HepG2 (cell line): ENCODE measurements around the gene NKAIN4. TPM values are rescaled to one million over a fixed set of nuclear protein-coding genes. Genes with fewer than 3 reads are reported as not detected.
A peak's percentile ranks its signal among the peaks of the same experiment; 100 is the strongest.

Source experiments
- ATF1 ChIP-seq: IDR thresholded peaks from 2 replicates; pipeline ENCODE4 v1.6.1; 2016; ENCODE audit warnings: mild to moderate bottlenecking, control low read depth
- EEA1 ChIP-seq: sonication (generic); formaldehyde crosslinking; IDR thresholded peaks from 2 replicates; pipeline ENCODE4 v1.5.1; 2020; ENCODE audit warnings: mild to moderate bottlenecking, missing genetic modification reagents, borderline replicate concordance
- FOXJ3 ChIP-seq: sonication (generic); formaldehyde crosslinking; IDR thresholded peaks from 2 replicates; pipeline ENCODE4 v1.4.0; 2020; ENCODE audit warnings: missing genetic modification reagents, mild to moderate bottlenecking, borderline replicate concordance
- GABPB1 ChIP-seq: IDR thresholded peaks from 2 replicates; pipeline ENCODE4 v1.6.1; 2016; ENCODE audit warnings: mild to moderate bottlenecking, missing genetic modification reagents, moderate library complexity, missing compliant biosample characterization
- GATA4 ChIP-seq: sonication (generic); IDR thresholded peaks from 2 replicates; pipeline ENCODE4 v1.6.1; 2016; ENCODE audit warnings: antibody characterized with exemption, low read depth, borderline replicate concordance
- MIXL1 ChIP-seq: IDR thresholded peaks from 2 replicates; pipeline ENCODE4 v1.6.1; 2016
- SAP130 ChIP-seq: IDR thresholded peaks from 2 replicates; pipeline ENCODE4 v1.6.1; 2016; ENCODE audit warnings: low read depth
- TBL1XR1 ChIP-seq: fragments of 150-350 bp; IDR thresholded peaks from 2 replicates; pipeline ENCODE4 v1.6.1; 2014; ENCODE audit warnings: borderline replicate concordance, low read length; ENCODE audit not compliant: partially characterized antibody
- YEATS4 ChIP-seq: sonication (generic); formaldehyde crosslinking; IDR thresholded peaks from 2 replicates; pipeline ENCODE4 v1.4.0; 2020; ENCODE audit warnings: missing genetic modification reagents, borderline replicate concordance
- ZBTB3 ChIP-seq: sonication (generic); formaldehyde crosslinking; IDR thresholded peaks from 2 replicates; pipeline ENCODE4 v1.4.0; 2020; ENCODE audit warnings: low read depth, mild to moderate bottlenecking, moderate library complexity, missing genetic modification reagents, borderline replicate concordance
- ZFP36L2 ChIP-seq: sonication (generic); formaldehyde crosslinking; IDR thresholded peaks from 2 replicates; pipeline ENCODE4 v1.4.0; 2020; ENCODE audit warnings: missing genetic modification reagents
- ZNF30 ChIP-seq: sonication (generic); formaldehyde crosslinking; IDR thresholded peaks from 2 replicates; pipeline ENCODE4 v1.5.0; 2020; ENCODE audit warnings: mild to moderate bottlenecking, missing genetic modification reagents
- polyA plus RNA-seq, 8 experiments: library from polyadenylated mRNA; depleted of rRNA in 3 of 8; stranded (reverse) in 7 of 8; unstranded in 1 of 8; fragments of >200 nt; fragmentation: Illumina TruSeq in 4 of 8; extraction: Trizol in 4 of 8; gene quantifications; 2 replicates each; pipeline versions ENCODE4 v1.2.1 to v1.2.3, GENCODE V29; 2011 to 2016; ENCODE audit warnings: low read depth in 4 of 8, missing spikeins in 1 of 8, mixed read lengths in 1 of 8; ENCODE audit not compliant: insufficient read depth in 1 of 8
- total RNA-seq, 5 experiments: library from RNA; depleted of rRNA; stranded (reverse); fragments of >200 nt; fragmentation: Illumina TruSeq; extraction: Trizol; gene quantifications; 2 replicates each; pipeline ENCODE4 v1.2.3, GENCODE V29; 2016; ENCODE audit warnings: low read depth in 1 of 5
- TF ChIP-seq, protein P1 (sequence below): sonication (generic); formaldehyde crosslinking; IDR thresholded peaks from 2 replicates; pipeline ENCODE4 v1.4.0; 2020; ENCODE audit warnings: mild to moderate bottlenecking, missing genetic modification reagents
- TF ChIP-seq, protein P2 (sequence below): sonication (generic); formaldehyde crosslinking; IDR thresholded peaks from 2 replicates; pipeline ENCODE4 v1.4.0; 2020; ENCODE audit warnings: missing genetic modification reagents
- TF ChIP-seq, protein P3 (sequence below): sonication (generic); formaldehyde crosslinking; IDR thresholded peaks from 2 replicates; pipeline ENCODE4 v1.4.0; 2020; ENCODE audit warnings: missing genetic modification reagents; ENCODE audit errors: not compliant biosample characterization
- TF ChIP-seq, protein P4 (sequence below): IDR thresholded peaks from 2 replicates; pipeline ENCODE4 v1.6.1; 2016; ENCODE audit warnings: low read depth, control low read depth
- TF ChIP-seq, protein P5 (sequence below): sonication (generic); formaldehyde crosslinking; IDR thresholded peaks from 2 replicates; pipeline ENCODE4 v1.5.0; 2020; ENCODE audit warnings: mild to moderate bottlenecking, missing genetic modification reagents, borderline replicate concordance
- TF ChIP-seq, protein P6 (sequence below): IDR thresholded peaks from 2 replicates; pipeline ENCODE4 v1.6.1; 2018; ENCODE audit warnings: missing genetic modification reagents, mild to moderate bottlenecking, missing compliant biosample characterization
- TF ChIP-seq, protein P7 (sequence below): sonication (generic); formaldehyde crosslinking; IDR thresholded peaks from 2 replicates; pipeline ENCODE4 v1.8.0; 2022; ENCODE audit warnings: missing genetic modification reagents, mild to moderate bottlenecking, borderline replicate concordance
- TF ChIP-seq, protein P8 (sequence below): IDR thresholded peaks from 2 replicates; pipeline ENCODE4 v1.6.1; 2016

NKAIN4 gene
- total and polyA plus RNA-seq, 2 of the 13 experiments (the other 11 are each of a cell fraction or from before 2014, with no cell fraction given), result not detected

DNA sequence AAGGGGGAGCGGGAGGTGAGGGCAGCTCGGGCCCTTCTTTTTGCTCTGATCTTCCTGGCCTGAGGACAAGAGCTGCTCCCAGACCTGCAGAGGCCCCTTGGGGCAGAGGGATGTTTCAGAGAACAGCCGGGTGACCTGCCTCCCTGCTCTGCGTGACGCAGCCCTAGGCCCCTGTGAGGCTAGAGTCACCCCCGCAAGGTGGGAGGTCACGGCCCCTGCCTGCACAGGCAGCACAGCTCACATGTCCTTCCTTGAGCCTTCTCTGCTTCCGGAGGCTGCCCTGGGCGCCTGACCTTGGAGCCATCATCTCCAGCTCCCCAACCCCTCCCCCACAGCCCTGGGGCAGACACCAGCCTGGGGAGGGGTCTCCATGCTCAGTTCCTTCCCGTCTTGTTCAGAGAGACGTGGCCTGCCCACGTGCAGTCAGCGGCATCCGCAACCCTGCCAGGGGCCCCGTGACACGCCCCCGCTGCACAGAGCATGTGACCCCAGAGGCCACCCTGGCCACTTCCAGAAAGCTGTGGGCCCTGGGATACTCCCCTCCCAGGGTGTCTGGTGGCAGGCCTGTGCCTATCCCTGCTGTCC, 18.8 kb downstream of the NKAIN4 start, which contains the start of gene BIRC7 (continued):
- TF ChIP-seq, protein P1, sequence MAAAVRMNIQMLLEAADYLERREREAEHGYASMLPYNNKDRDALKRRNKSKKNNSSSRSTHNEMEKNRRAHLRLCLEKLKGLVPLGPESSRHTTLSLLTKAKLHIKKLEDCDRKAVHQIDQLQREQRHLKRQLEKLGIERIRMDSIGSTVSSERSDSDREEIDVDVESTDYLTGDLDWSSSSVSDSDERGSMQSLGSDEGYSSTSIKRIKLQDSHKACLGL (CRISPR knock-in tag), result peak; percentile 87; the same call in 1 of the 2 replicates
- TF ChIP-seq ZFP36L2 (CRISPR knock-in tag) (no peak), TBL1XR1 (no peak), SAP130 (CRISPR knock-in tag) (peak; percentile 84), ATF1 (no peak), YEATS4 (CRISPR knock-in tag) (0 out of 2 replicates have a peak, but pooled peaks have one; percentile 26), EEA1 (CRISPR knock-in tag) (no peak), ZNF30 (CRISPR knock-in tag) (no peak), GATA4 (no peak), ZBTB3 (no peak), GABPB1 (CRISPR knock-in tag) (peak; percentile 62), FOXJ3 (CRISPR knock-in tag) (no peak), MIXL1 (CRISPR knock-in tag) (no peak)
- TF ChIP-seq, protein P2, sequence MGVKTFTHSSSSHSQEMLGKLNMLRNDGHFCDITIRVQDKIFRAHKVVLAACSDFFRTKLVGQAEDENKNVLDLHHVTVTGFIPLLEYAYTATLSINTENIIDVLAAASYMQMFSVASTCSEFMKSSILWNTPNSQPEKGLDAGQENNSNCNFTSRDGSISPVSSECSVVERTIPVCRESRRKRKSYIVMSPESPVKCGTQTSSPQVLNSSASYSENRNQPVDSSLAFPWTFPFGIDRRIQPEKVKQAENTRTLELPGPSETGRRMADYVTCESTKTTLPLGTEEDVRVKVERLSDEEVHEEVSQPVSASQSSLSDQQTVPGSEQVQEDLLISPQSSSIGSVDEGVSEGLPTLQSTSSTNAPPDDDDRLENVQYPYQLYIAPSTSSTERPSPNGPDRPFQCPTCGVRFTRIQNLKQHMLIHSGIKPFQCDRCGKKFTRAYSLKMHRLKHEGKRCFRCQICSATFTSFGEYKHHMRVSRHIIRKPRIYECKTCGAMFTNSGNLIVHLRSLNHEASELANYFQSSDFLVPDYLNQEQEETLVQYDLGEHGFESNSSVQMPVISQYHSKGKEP (CRISPR knock-in tag), result no peak
- TF ChIP-seq, protein P3, sequence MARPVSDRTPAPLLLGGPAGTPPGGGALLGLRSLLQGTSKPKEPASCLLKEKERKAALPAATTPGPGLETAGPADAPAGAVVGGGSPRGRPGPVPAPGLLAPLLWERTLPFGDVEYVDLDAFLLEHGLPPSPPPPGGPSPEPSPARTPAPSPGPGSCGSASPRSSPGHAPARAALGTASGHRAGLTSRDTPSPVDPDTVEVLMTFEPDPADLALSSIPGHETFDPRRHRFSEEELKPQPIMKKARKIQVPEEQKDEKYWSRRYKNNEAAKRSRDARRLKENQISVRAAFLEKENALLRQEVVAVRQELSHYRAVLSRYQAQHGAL (CRISPR knock-in tag), result no peak
- TF ChIP-seq, protein P4, sequence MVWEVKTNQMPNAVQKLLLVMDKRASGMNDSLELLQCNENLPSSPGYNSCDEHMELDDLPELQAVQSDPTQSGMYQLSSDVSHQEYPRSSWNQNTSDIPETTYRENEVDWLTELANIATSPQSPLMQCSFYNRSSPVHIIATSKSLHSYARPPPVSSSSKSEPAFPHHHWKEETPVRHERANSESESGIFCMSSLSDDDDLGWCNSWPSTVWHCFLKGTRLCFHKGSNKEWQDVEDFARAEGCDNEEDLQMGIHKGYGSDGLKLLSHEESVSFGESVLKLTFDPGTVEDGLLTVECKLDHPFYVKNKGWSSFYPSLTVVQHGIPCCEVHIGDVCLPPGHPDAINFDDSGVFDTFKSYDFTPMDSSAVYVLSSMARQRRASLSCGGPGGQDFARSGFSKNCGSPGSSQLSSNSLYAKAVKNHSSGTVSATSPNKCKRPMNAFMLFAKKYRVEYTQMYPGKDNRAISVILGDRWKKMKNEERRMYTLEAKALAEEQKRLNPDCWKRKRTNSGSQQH (CRISPR knock-in tag), result no peak
- TF ChIP-seq, protein P5, sequence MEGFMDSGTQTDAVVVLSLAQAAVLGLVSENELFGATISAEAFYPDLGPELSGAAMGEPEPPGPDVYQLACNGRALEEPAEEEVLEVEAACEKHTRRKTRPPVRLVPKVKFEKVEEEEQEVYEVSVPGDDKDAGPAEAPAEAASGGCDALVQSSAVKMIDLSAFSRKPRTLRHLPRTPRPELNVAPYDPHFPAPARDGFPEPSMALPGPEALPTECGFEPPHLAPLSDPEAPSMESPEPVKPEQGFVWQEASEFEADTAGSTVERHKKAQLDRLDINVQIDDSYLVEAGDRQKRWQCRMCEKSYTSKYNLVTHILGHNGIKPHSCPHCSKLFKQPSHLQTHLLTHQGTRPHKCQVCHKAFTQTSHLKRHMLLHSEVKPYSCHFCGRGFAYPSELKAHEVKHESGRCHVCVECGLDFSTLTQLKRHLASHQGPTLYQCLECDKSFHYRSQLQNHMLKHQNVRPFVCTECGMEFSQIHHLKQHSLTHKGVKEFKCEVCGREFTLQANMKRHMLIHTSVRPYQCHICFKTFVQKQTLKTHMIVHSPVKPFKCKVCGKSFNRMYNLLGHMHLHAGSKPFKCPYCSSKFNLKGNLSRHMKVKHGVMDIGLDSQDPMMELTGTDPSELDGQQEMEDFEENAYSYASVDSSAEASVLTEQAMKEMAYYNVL, result peak; percentile 70
- TF ChIP-seq, protein P6, sequence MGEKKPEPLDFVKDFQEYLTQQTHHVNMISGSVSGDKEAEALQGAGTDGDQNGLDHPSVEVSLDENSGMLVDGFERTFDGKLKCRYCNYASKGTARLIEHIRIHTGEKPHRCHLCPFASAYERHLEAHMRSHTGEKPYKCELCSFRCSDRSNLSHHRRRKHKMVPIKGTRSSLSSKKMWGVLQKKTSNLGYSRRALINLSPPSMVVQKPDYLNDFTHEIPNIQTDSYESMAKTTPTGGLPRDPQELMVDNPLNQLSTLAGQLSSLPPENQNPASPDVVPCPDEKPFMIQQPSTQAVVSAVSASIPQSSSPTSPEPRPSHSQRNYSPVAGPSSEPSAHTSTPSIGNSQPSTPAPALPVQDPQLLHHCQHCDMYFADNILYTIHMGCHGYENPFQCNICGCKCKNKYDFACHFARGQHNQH (CRISPR knock-in tag), result peak; percentile 52; the same call in 1 of the 2 replicates
- TF ChIP-seq, protein P7, sequence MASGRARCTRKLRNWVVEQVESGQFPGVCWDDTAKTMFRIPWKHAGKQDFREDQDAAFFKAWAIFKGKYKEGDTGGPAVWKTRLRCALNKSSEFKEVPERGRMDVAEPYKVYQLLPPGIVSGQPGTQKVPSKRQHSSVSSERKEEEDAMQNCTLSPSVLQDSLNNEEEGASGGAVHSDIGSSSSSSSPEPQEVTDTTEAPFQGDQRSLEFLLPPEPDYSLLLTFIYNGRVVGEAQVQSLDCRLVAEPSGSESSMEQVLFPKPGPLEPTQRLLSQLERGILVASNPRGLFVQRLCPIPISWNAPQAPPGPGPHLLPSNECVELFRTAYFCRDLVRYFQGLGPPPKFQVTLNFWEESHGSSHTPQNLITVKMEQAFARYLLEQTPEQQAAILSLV (CRISPR knock-in tag), result no peak
- TF ChIP-seq, protein P8, sequence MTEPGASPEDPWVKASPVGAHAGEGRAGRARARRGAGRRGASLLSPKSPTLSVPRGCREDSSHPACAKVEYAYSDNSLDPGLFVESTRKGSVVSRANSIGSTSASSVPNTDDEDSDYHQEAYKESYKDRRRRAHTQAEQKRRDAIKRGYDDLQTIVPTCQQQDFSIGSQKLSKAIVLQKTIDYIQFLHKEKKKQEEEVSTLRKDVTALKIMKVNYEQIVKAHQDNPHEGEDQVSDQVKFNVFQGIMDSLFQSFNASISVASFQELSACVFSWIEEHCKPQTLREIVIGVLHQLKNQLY (CRISPR knock-in tag), result no peak
